Activated B cell treated with CpG ODN at 0.5 μM for 24 hours (primary cell): ENCODE data around the gene LYL1. TPM values are rescaled to one million over a fixed set of nuclear protein-coding genes. Genes with fewer than 3 reads are reported as not detected.
A peak's percentile ranks its signal among the peaks of the same experiment; 100 is the strongest.

Source experiments
- ATAC-seq: fragments of 200-7000 bp; cut with Tn5 transposase; one replicate; pipeline ENCODE4 v1.10.0; 2021; ENCODE audit warnings: low read depth, mild to moderate bottlenecking, moderate library complexity
- CTCF ChIA-PET: fragments of 350-600 bp; sonication (Branson Sonifier 250); formaldehyde crosslinking; loops from one replicate; lab custom pipeline; 2021; ENCODE audit warnings: antibody characterized with exemption; lab: Charles Lee
- POLR2A ChIA-PET: fragments of 350-600 bp; sonication (Branson Sonifier 250); formaldehyde crosslinking; loops from one replicate; lab custom pipeline; 2021; ENCODE audit warnings: antibody characterized with exemption; lab: Charles Lee
- DNase-seq: peaks from one replicate; pipeline ENCODE4 v3.0.0; 2022
- H3K27ac Mint-ChIP-seq: one replicate; pipeline ENCODE4 v1.8.0; 2020; ENCODE audit warnings: mixed read lengths
- H3K27me3 Mint-ChIP-seq: one replicate; pipeline ENCODE4 v1.8.0; 2021; ENCODE audit warnings: mixed read lengths
- H3K36me3 Mint-ChIP-seq: one replicate; pipeline ENCODE4 v1.8.0; 2021; ENCODE audit warnings: low read depth, mixed read lengths
- H3K4me1 Mint-ChIP-seq: one replicate; pipeline ENCODE4 v1.8.0; 2021; ENCODE audit warnings: mixed read lengths
- H3K4me3 Mint-ChIP-seq: one replicate; pipeline ENCODE4 v1.8.0; 2020; ENCODE audit warnings: mild to moderate bottlenecking, mixed read lengths
- H3K9me3 Mint-ChIP-seq: one replicate; pipeline ENCODE4 v1.8.0; 2020; ENCODE audit warnings: mixed read lengths
- CTCF ChIP-seq: fragments of 200-600 bp; IDR thresholded peaks from one replicate; pipeline ENCODE4 v1.8.0; 2022; ENCODE audit warnings: antibody characterized with exemption, mild to moderate bottlenecking
- intact Hi-C: fragments of 100-400 bp; cut with micrococcal nuclease; formaldehyde crosslinking; loops from one replicate; pipeline ENCODE4 v1.15.1; 2024
- total RNA-seq: library from RNA; stranded (reverse); gene quantifications from 2 replicates; pipeline ENCODE4 v1.2.3, GENCODE V29; 2022

The LYL1 gene
- total RNA-seq, 1 donor from 2014 or later = 74.8 TPM

DNA sequence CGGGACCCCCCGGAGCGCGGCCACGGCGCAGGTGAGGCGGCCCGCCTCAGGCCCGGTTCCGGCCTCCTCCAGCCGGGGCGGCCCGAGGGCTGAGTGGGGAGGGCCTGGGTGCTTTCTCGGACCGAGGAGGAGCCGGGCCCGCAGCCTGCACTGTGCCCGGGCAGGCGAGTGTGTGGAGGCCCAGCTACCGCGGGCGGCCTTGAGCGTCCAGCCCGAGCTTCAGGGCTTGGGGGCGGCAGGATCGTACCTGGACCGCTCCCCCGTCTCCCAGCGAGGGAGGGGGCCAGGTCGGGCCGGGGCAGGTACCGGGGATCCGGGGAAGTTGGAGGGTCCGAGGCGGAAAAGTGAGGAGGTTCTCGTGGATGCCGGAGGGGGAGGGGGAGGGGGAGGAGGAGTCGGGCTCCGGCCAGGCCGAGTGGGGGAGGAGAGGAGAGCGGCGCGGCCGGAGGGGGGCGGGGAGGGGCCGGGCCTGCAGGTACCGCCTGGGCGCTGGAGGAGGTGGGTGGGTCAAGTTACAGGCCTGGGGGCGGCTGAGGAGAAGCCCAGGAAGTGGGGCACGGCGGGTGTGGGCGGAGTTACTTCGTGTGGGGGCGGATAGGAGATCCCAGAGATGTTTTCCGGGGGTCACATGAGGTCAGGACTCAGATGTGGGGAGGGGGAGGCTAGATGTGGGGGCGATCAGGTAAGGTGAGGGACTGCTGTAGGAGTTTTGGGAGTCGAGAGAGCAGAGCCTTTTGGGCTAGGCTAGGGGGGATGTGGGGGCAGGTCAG lies 16.0 kb upstream of the LYL1 start:
- TF ChIP-seq CTCF = no peak

GRCh38 chr19:13117772-13118423 lies 15.2 kb upstream of the LYL1 start, which contains the start of gene NACC1:
TSS of gene NACC1 (plus strand) at chr19:13118264. CDS start at chr19:13135208, 16,944 bp downstream.
- peak; percentile 81 for ATAC-seq
- H3K27me3 Mint-ChIP-seq = no peaks in the 10 kb centered on the region
- no peak for TF ChIP-seq CTCF
- POLR2A ChIA-PET = interaction anchor here (0.6 to 6.6 kb wide), 21 partner anchors 9 to 889 kb away, joined by 3 to 158 read pairs (median 6); partner anchors contain the start of genes CALR, IER2, LYL1 and STX10
- H3K27ac Mint-ChIP-seq = peak within 1 kb of the TSS; percentile 96
- H3K9me3 Mint-ChIP-seq = no peaks in the 10 kb centered on the region
- peak; percentile 94 for DNase-seq
- intact Hi-C loops = loop anchor here (1.0 to 5.0 kb wide), 3 partner anchors 33 to 889 kb away; partner anchors contain the start of gene RFX1
- peaks cover 64% of the 10 kb centered on the region for H3K4me1 Mint-ChIP-seq
- CTCF ChIA-PET = interaction anchor here (0.8 to 1.9 kb wide), 8 partner anchors 13 to 153 kb away, joined by 3 to 11 read pairs (median 5); partner anchors contain the start of genes IER2 and STX10
- H3K36me3 Mint-ChIP-seq = peaks cover 24% of the 10 kb centered on the region
- peak within 1 kb of the TSS; percentile 99 for H3K4me3 Mint-ChIP-seq

More for the DNA sequence above, 16.0 kb upstream of the LYL1 start:
- Mint-ChIP-seq H3K9me3 (no peaks in the 10 kb centered on the region), H3K4me3 (peak overlapping the region; percentile 77), H3K27ac (peak overlapping the region; percentile 50), H3K27me3 (no peaks in the 10 kb centered on the region), H3K4me1 (peaks cover 69% of the 10 kb centered on the region), H3K36me3 (peaks cover 24% of the 10 kb centered on the region)
- ATAC-seq (peak; percentile 3), DNase-seq (no peak)
- intact Hi-C loops = loop anchor here (1.0 to 5.0 kb wide), 3 partner anchors 33 to 889 kb away; partner anchors contain the start of gene RFX1
- ChIA-PET POLR2A (interaction anchor here (0.6 to 6.6 kb wide), 17 partner anchors 10 to 888 kb away, joined by 3 to 158 read pairs (median 7); partner anchors contain the start of genes CALR, IER2, LYL1 and STX10), CTCF (interaction anchor here (0.9 to 1.9 kb wide), 8 partner anchors 14 to 153 kb away, joined by 3 to 11 read pairs (median 5); partner anchors contain the start of genes IER2 and STX10)

GRCh38 chr19:13117176-13117771 lies 14.6 kb upstream of the LYL1 start:
- ChIA-PET POLR2A (interaction anchor here (0.6 to 6.6 kb wide), 21 partner anchors 9 to 898 kb away, joined by 3 to 158 read pairs (median 4); partner anchors contain the start of genes IER2, LYL1 and STX10), CTCF (interaction anchor here (0.8 to 1.9 kb wide), 7 partner anchors 13 to 140 kb away, joined by 3 to 11 read pairs (median 4); partner anchors contain the start of genes IER2 and STX10)
- intact Hi-C loops = loop anchor here (5.0 kb wide), 1 partner anchor 890 kb away; the partner anchor contains the start of gene RFX1
- Mint-ChIP-seq H3K27ac (peak overlapping the region; percentile 96), H3K4me3 (peak overlapping the region; percentile 99), H3K36me3 (peaks cover 29% of the 10 kb centered on the region), H3K9me3 (no peaks in the 10 kb centered on the region), H3K27me3 (no peaks in the 10 kb centered on the region), H3K4me1 (peaks cover 58% of the 10 kb centered on the region)
- ATAC-seq (peak; percentile 10), DNase-seq (no peak)
- TF ChIP-seq CTCF = no peak

- no peaks in the 10 kb centered on the region for H3K9me3 Mint-ChIP-seq
- H3K27ac Mint-ChIP-seq = peak within 1 kb of the TSS; percentile 96
- intact Hi-C loops = loop anchor here (1.0 to 5.0 kb wide), 2 partner anchors 12 to 891 kb away; partner anchors contain the start of gene RFX1
- H3K4me1 Mint-ChIP-seq = peaks cover 51% of the 10 kb centered on the region
- peaks cover 31% of the 10 kb centered on the region for H3K36me3 Mint-ChIP-seq
- ATAC-seq = peak; percentile 69
- ChIA-PET POLR2A (interaction anchor here (0.6 to 6.6 kb wide), 10 partner anchors 14 to 899 kb away, joined by 3 to 158 read pairs (median 12); partner anchors contain the start of genes IER2, LYL1 and STX10), CTCF (interaction anchor here (1.8 kb wide), 1 partner anchor 79 kb away, joined by 4 read pairs; no protein-coding TSS in a partner anchor)
- no peak for TF ChIP-seq CTCF
- peak within 1 kb of the TSS; percentile 99 for H3K4me3 Mint-ChIP-seq
- peak; percentile 83 for DNase-seq
- no peaks in the 10 kb centered on the region for H3K27me3 Mint-ChIP-seq
Observed at GRCh38 chr19:13116282-13117175, 13.9 kb upstream of the LYL1 start, which contains the start of gene TRMT1. TSS of gene TRMT1 (minus strand) at chr19:13116740. CDS start at chr19:13116399, 341 bp downstream.
